Fibroblast of peridontal ligament (primary cell): ENCODE measurements around the gene PRKN.

ENCODE experiments used
- DNase-seq: peaks from one replicate; pipeline ENCODE4 v3.0.0-alpha.2; 2010; ENCODE audit errors: extremely low read depth

Gene PRKN

DNA sequence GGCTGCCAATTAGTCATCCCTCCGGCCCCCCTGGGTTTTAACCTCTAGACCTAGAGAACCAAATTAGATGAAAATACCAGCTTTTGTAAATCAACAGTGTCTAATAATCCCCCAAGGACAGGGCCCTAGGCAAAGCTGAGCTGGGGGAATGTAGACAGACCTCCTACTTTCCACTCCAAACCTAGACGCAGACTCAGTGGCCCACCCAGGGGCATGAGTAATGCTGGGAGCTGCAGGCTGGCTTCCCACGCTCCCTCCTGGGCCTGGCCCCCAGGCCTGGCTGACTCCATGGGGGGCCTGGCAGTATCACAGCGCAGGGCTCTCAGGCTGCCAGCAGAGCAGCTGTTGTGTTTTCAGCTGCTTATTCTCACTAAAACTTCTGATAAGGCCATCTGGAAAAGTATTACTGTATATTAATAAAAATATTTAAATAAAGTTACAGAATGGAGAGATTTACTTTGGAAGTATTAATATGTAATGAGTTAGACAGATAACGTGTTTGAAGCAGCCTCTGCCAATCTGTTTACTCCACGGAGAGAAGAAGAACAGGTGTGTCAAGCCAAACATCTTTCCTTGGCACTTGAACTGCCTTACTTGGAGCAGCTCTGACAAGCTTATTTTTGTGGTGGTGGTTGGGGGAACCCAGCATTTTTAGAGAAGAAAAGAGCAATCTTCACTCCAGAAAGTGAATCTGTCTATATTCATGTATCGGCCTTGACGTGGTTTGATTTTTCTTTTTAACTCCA, 1309.7 kb downstream of the PRKN start:
- peak; percentile 58 for DNase-seq

GRCh38 chr6:161415302-161415855, 1312.2 kb downstream of the PRKN start:
- no peak for DNase-seq

DNA sequence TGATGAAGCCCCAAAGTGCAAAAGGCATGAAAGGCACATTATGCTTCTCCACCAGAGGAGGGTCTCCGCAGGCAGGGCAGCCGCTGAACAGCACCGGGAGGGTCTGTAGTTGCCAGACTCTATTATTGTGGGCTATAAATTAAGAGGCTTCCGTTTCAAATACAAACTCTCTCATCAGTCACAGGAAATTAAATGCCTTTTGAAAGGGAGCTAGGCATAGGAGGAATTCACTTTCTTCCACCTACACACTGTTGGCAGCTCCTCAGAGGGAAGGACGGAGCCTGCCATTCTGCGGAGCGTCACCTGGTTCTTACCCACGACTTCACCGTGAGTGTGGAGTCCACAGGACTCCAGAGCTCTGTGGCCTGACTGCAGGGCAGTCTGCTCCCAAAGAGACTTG, 1312.9 kb downstream of the PRKN start:
- DNase-seq: no peak

- no peak for DNase-seq
Measured at GRCh38 chr6:161414180-161414579, 1313.4 kb downstream of the PRKN start.

DNA sequence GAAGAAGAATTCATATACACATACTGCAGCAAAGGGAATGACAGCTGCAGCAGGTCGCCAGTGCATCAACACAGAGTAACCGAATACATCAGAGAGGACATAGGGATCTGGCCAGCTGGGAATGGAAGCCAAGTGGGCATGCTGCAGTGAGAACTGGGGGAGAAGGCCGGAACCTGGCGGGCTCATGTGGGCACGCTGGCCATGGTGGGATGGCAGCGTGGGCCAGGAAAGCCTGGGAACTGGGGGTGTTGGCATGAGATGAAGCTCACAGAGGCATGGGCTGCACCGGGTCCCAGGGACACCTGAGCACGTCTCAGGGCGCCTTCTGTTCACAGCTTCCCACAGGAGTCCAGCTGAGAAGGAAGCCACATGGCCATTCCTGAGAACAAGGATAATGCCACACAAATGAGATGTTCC, 1314.2 kb downstream of the PRKN start:
- DNase-seq: no peak

DNA sequence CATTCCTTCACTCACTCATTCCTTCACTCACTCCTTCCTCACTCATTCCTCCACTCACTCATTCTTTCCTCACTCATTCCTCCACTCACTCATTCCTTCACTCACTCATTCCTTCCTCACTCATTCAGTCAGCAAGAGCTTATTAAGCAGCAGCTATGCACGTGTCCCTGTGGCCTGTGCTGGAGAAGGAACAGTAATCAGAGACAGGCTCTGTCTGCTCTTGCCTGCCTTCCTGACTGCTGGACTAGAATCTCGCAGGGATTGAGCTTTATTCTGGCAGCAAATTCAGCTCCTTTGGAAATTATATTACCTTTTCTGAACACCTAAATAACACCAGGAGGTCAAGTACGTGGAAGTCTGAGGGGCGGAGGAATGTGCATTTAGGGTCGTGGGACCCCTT, 1314.8 kb downstream of the PRKN start:
- no peak for DNase-seq

DNA sequence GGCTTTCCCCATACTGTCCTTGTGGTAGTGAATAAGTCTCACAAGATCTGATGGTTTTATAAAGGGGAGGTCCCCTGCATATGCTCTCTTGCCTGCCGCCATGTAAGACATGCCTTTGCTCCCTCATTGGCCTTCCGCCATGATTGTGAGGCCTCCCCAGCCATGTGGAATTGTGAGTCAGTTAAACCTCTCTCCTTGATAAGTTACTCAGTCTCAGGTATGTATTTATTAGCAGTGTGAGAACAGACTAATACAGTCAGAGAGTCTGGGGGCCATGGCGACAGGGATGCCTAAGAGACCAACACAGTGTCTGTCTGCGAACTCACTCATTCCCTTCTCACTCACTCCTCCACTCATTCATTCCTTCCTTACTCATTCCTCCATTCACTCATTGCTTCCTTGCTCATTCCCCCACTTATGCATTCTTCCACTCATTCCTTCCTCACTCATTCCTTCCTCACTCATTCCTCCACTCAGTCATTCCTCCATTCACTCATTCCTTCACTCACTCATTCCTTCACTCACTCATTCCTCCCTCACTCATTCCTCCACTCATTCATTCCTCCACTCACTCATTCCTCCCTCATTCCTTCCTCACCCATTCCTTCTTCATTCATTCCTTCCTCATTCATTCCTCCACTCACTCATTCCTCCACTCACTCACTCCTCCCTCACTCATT, 1316.2 kb downstream of the PRKN start:
- no peak for DNase-seq

- no peak for DNase-seq
Measured at GRCh38 chr6:161410736-161411135, 1316.8 kb downstream of the PRKN start.

DNA sequence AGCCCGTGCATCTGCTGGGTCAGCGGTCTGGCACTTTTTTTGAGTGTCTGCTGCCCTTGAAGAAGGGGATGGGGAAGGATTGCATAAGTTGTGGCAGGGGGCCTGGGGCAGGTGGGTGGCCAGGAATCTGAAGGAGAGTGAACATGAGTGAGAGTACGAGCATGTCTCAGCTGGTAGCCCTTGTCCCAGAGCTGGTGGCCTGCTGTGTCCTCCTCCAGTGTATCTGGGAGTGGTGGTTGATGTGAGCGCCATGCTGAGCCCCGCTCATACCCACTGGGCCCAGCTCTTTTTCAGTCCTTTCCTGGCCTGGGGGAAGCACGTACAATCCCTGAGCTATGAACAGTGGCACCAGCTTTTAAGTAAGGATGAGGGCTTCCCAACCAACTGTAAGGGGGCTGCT, 1317.5 kb downstream of the PRKN start:
- no peak for DNase-seq

DNA sequence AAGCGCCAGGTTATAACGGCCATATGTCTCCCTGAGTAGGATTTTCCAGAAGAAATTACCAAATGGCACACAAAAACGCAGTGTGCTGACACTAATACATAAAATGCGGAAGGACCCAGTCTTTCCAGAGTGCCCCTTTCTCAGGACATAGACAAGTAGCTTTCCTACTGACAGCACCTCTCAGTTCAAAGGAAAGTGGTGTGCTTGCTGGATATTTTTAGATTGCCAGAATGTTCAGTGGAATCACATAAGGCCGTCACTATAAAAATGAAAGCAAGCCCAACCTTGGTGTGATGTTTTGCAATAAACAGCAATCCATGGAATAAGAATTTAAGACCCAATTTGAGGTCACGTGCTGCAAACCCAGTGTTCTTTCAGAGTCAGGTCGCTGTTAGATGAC, 1318.2 kb downstream of the PRKN start:
- no peak for DNase-seq

GRCh38 chr6:161408041-161408440, 1319.5 kb downstream of the PRKN start:
- DNase-seq: no peak

- peak; percentile 63 for DNase-seq
Measured at GRCh38 chr6:161407581-161407980, 1320.0 kb downstream of the PRKN start.

GRCh38 chr6:161407115-161407514, 1320.5 kb downstream of the PRKN start:
- no peak for DNase-seq

DNA sequence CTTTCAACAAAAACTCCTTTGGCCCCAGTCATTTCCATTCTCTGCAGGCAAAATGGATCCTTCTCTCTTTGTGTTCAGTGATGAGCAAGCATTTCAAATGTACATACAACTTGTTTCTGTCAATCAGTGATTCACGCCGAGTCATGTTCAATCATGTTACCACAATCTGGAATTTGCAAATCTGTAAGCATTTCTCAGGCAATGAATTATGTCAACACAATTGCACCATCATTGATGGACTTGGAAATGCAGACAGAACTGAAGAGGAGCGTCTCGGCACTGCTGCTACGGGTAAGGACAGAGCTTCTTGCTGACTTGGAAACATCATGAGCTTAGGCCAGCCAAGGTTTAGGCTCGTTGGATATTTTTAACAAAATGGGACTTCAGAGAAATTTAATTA, 1320.9 kb downstream of the PRKN start:
- peak; percentile 87 for DNase-seq

GRCh38 chr6:161405418-161405817, 1322.1 kb downstream of the PRKN start:
- no peak for DNase-seq

DNA sequence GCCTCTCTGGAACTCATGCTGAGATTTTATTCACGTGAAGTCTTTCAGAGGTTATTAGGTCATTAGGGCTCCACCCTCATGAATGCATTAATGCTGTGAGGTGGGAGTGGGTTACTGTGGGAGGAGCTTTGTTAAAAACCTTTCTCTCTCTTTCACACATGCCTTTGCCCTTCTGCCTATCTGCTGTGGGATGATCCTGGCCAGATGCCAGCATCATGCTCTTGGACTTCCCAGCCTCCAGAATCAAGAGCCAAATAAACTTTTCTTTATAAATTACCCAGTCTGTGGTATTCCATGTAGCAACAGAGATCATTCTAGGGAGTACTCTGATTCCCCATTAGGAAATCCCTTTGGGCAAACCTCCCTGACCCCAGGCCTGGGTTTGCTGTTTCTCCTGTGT, 1323.8 kb downstream of the PRKN start:
- DNase-seq: no peak

- DNase-seq: no peak
Measured at GRCh38 chr6:161401587-161402309, 1325.8 kb downstream of the PRKN start.

- no peak for DNase-seq
Measured at GRCh38 chr6:161400671-161401070, 1326.9 kb downstream of the PRKN start.

DNA sequence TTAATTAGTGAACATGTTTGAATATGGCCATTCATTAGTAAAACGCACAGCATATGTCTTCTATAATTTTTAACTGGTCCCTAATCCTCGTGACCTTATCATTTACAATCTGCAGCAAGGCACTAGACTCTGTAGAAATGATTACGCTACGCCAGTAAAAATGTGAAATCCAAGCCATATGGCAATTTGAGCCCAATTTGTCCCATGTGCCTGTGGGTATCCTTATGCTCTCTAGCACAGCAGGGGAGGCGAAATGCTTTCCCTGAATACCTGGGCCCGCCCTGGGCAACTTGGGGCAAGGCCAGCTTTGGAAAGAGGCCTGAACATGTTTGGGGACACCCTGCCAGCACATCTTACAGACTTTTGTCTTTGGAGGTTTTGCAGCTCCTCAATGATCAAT, 1331.0 kb downstream of the PRKN start:
- DNase-seq: no peak

GRCh38 chr6:161395716-161396231, 1331.8 kb downstream of the PRKN start:
- DNase-seq: no peak

- DNase-seq: no peak
Measured at GRCh38 chr6:161394437-161394836, 1333.1 kb downstream of the PRKN start.

- peak; percentile 89 for DNase-seq
Measured at GRCh38 chr6:161393839-161394364, 1333.7 kb downstream of the PRKN start.
